Measurements from ENCODE around the gene SPATA4. TPM values are rescaled to one million over a fixed set of nuclear protein-coding genes. Genes with fewer than 3 reads are reported as not detected.

SPATA4 gene
- total RNA-seq, 4 donors from 2014 or later: 0.17 TPM; not detected in 3

GRCh38 chr4:176189891-176190795, 5.2 kb downstream of the SPATA4 start:
- TF ChIP-seq CTCF (IDR thresholded peaks at IDR 0.05; ENCODE audit: low read depth): no peak

GRCh38 chr4:176188654-176189053, 6.7 kb downstream of the SPATA4 start:
- TF ChIP-seq CTCF (IDR thresholded peaks at IDR 0.05; ENCODE audit: low read depth): no peak

GRCh38 chr4:176187624-176188023, 7.8 kb downstream of the SPATA4 start:
- TF ChIP-seq CTCF (IDR thresholded peaks at IDR 0.05; ENCODE audit: low read depth): no peak

- no peak for TF ChIP-seq CTCF (IDR thresholded peaks at IDR 0.05; ENCODE audit: low read depth)
Measured at GRCh38 chr4:176186671-176187395, 8.6 kb downstream of the SPATA4 start.

- TF ChIP-seq CTCF (IDR thresholded peaks at IDR 0.05; ENCODE audit: low read depth): no peak
Measured at GRCh38 chr4:176186067-176186466, 9.3 kb downstream of the SPATA4 start.

GRCh38 chr4:176185051-176185450, 10.3 kb downstream of the SPATA4 start:
- no peak for TF ChIP-seq CTCF (IDR thresholded peaks at IDR 0.05; ENCODE audit: low read depth)

- TF ChIP-seq CTCF (IDR thresholded peaks at IDR 0.05; ENCODE audit: low read depth): no peak
Measured at GRCh38 chr4:176163041-176163440, 32.3 kb downstream of the SPATA4 start.

All from subcutaneous adipose tissue (tissue), 4 donors.